GM10266 (cell line): ENCODE results near the gene AMZ2.

Experiments
- DNase-seq: peaks from one replicate; pipeline ENCODE4 v3.0.0; 2012; ENCODE audit errors: extremely low spot score
- CTCF ChIP-seq: IDR thresholded peaks from 2 replicates; pipeline ENCODE4 v1.5.1; 2012; ENCODE audit warnings: mild to moderate bottlenecking, low read depth; ENCODE audit not compliant: control insufficient read depth, insufficient read depth; ENCODE audit errors: missing control alignments

AMZ2 gene

GRCh38 chr17:68301438-68301959, 53.7 kb downstream of the AMZ2 start:
- DNase-seq: no peak
- no peak for TF ChIP-seq CTCF

GRCh38 chr17:68302066-68302564, 54.3 kb downstream of the AMZ2 start:
- no peak for DNase-seq
- TF ChIP-seq CTCF: no peak

GRCh38 chr17:68302666-68303065, 54.8 kb downstream of the AMZ2 start:
- no peak for DNase-seq
- no peak for TF ChIP-seq CTCF

GRCh38 chr17:68304706-68305105, 56.9 kb downstream of the AMZ2 start:
- TF ChIP-seq CTCF: no peak
- DNase-seq: no peak

- no peak for DNase-seq
- no peak for TF ChIP-seq CTCF
These were observed 57.3 kb downstream of the AMZ2 start for GRCh38 chr17:68305142-68305541.
